ENCODE data around the gene INPP5F.

The INPP5F gene

GRCh38 chr10:119872860-119873681, 147.2 kb downstream of the INPP5F start:
- Histone ChIP-seq H3K4me3 (IDR thresholded peaks at IDR 0.05; ENCODE audit: insufficient read depth, low read depth, low read length) (no peak overlapping the region), H3K4me2 (peak overlapping the region; percentile 98), H3K4me1 (ENCODE audit: low read depth, poor library complexity, severe bottlenecking) (peaks cover 33% of the 10 kb centered on the region), H3K27ac (peak overlapping the region; percentile 89), H3K79me2 (ENCODE audit: insufficient read depth, low read depth) (peaks cover 42% of the 10 kb centered on the region), H3K27me3 (ENCODE audit: insufficient read depth, low read depth) (no peaks in the 10 kb centered on the region), H4K20me1 (ENCODE audit: insufficient read depth) (peaks cover 34% of the 10 kb centered on the region), H3K9ac (peak overlapping the region; percentile 82), H3K36me3 (ENCODE audit: insufficient read depth) (no peaks in the 10 kb centered on the region), H2AFZ (ENCODE audit: low read depth) (peak overlapping the region; percentile 89)
- no peak for TF ChIP-seq CTCF (conservative IDR thresholded peaks at IDR 0.05; ENCODE audit: low read depth, low read length)

- Histone ChIP-seq H3K9ac (no peak overlapping the region), H3K4me1 (ENCODE audit: low read depth, poor library complexity, severe bottlenecking) (peaks cover 7% of the 10 kb centered on the region), H3K4me3 (IDR thresholded peaks at IDR 0.05; ENCODE audit: insufficient read depth, low read depth, low read length) (no peak overlapping the region), H2AFZ (ENCODE audit: low read depth) (no peak overlapping the region), H3K36me3 (ENCODE audit: insufficient read depth) (no peaks in the 10 kb centered on the region), H3K4me2 (no peak overlapping the region), H3K27me3 (ENCODE audit: insufficient read depth, low read depth) (no peaks in the 10 kb centered on the region), H3K79me2 (ENCODE audit: insufficient read depth, low read depth) (no peaks in the 10 kb centered on the region), H3K27ac (no peak overlapping the region), H4K20me1 (ENCODE audit: insufficient read depth) (no peaks in the 10 kb centered on the region)
- TF ChIP-seq CTCF (conservative IDR thresholded peaks at IDR 0.05; ENCODE audit: low read depth, low read length) = no peak
Measured at GRCh38 chr10:119878524-119878923, 152.7 kb downstream of the INPP5F start.

All from KMS-11 (cell line).